HG03196 (cell line): Measurements from ENCODE around the gene PM20D1.
"Not testable (repeated sequence)": the region's sequence is repeated elsewhere in the genome, so short reads cannot be mapped to it uniquely, and the experiment has no call there.

ENCODE experiments used
- ATAC-seq: cut with Tn5 transposase; IDR thresholded peaks from one replicate; pipeline ENCODE4 v1.9.1; 2021; ENCODE audit not compliant: unreplicated experiment

Gene PM20D1

GRCh38 chr1:205843036-205843859 is 6.7 kb downstream of the PM20D1 start:
- no peak for ATAC-seq

- no peak for ATAC-seq
Measured at GRCh38 chr1:205842229-205842628, 7.7 kb downstream of the PM20D1 start.

DNA sequence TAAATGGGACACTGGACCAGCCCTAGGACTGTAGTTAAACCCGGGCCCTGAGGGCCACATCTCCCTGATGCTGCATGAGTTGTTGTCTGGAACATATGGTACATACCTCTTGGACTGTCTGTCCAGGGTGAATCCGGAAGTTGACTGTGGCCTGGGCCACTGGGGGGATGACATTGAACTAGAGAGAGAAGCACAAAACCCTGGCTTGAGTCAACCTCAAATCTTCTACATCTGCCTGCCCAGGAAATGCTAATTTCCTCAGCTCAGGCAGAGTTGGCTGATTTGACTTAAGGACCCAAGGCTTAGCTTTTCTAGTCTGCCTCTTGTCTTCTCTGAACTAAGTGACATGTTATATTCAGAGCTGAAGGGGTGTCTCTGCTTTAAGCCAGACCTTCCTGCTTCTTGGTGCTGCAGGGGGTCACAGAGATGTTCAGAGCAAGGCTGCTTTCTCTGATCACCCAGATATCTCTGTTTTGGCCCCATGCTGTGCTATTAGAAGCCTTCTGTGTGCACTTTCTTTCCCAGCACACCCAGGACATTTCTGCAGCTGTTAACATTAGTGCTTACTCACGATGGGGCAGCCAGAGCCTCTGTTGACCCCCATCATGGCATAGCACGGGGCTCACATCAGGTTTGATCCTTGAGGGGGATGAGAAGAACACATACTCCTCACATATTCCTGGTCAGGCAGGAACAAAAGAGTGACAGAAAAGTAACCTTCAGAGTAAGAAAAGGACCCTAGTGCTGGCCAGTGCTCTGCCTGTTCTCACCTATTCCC is 9.6 kb downstream of the PM20D1 start:
- ATAC-seq = no peak

- ATAC-seq = no peak
Measured at GRCh38 chr1:205837382-205837970, 12.5 kb downstream of the PM20D1 start.

DNA sequence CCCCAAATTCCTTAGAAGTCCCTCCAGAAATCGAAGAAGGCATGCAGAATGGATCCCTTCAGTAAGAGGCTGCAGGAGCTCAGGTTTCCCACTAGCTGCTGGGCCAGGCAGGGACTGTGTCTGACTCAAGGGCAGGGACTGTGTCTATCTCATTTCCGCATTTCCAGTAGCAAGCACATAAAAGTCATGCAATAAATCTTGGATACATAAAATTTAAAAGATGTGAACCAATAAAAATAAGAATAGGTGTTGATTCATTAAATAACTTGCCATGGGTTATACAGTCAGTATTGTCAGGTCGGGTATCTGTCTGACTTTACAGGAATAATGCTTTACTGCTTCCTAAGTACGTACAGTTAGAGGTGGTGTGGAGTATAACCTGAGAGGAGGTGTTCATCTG is 15.2 kb downstream of the PM20D1 start:
- no peak for ATAC-seq

GRCh38 chr1:205832326-205832751 is 17.6 kb downstream of the PM20D1 start:
- ATAC-seq = no peak

DNA sequence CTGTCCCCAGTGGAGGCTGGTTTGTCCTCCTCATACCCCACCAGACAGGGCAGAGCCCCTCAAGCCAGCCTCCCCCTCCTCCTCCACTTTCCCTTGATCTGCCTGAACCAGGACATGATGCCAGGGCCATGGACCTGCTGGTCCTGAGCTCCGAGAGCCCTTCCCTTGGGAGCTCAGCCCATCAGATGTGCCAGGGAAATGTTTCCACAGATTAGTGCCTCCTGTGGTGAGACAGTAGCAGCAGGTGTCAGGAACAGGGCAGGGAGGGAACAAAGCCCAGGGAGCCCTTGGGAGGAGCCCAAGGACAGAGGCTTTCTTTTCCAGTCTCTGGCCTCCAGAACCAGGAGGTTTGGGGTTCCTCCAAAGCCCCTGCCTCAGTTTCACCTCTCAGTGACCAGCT is 22.3 kb downstream of the PM20D1 start:
- ATAC-seq = no peak

DNA sequence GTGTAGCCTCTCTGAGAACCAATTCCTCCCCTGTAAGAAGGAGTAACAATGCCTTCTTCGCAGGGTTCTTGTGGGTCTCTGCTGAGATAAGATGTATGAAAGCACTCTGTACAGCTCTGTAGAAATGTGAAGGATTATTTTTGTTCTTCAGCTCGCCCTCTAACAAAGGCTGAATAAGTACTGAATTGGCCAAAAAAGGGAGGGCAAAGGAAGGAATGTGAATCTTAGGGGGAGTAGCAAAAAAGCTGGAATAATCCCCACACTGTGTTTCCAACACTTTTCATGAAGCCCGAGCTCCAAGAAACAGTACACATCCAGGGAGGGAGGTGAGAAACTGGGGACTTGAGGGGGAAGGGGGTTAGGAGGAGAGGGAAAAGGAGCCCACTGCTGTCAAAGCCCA is 22.9 kb downstream of the PM20D1 start:
- no peak for ATAC-seq

DNA sequence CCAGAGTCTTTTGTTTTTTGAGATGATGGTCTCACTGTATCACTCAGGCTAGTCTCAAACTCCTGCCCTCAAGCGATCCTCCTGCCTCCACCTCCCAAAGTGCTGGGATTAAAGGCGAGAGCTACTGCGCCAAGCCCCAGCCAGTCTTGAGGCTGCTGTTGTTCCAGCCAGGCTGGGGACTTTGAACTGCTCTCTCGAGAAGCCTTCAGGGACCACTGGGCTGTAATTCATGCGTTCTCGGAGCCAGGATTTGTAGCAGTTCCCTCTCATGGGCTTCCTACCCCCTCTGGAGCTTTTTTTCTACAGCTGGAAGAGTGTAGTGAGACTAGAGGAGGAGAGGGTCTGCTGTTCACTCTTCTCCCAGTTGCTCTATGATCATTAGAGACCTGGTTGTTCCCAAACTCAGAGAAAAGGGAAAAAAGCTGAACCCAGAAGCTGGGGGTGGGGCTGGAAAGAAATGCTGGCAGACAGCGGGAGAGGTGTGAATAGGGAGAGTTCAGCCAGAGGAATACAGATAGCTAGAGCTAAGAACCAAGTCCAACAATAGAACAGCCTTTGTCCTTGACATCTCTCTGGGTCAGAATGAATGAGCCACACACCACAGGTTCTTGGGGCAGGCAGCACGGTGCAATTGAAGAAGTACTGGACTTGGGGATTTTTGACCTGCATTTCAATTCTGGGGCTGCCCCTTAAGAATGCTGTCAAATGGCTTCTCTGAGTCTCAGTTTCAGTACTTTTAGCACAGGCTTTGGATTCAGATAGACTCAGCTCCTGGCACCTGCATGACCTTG is 23.7 kb downstream of the PM20D1 start:
- no peak for ATAC-seq

- no peak for ATAC-seq
Measured at GRCh38 chr1:205824180-205824579, 25.8 kb downstream of the PM20D1 start.

DNA sequence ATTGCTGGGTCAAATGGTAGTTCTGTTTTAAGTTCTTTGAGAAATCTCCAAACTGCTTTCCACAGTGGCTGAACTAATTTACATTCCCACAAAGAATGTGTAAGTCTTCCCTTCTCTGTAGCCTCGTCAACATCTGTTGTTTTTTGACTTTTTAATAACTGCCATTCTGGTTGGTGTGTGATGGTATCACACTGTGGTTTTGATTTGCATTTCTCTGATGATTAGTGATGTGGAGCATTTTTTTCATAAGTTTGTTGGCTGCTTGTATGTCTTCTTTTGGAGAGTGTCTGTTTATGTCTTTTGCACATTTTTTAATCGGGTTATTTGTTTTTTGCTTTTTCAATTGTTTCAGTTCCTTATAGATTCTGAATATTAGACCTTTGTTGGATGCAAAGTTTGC is 26.7 kb downstream of the PM20D1 start:
- not testable (repeated sequence) for ATAC-seq

DNA sequence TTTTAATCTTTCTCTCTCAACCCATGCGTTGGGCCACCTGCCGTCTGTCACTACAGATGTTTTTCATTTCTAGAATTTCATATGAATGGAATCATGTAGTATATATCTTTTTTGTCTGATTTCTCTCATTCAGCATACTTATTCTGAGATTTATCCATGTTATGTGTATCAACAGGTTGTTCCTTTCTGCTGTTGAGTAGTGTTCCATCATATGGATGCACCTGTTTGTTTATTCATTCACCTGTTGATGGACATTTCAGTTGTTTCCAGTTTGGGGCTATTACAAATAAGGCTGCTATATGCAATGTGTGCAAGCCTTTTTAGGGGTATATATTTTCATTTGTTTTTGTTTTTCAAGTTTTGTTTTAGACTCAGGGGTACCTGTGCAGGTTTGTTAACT is 27.5 kb downstream of the PM20D1 start:
- ATAC-seq = no peak

GRCh38 chr1:205817988-205818387 is 31.9 kb downstream of the PM20D1 start:
- no peak for ATAC-seq

- no peak for ATAC-seq
Measured at GRCh38 chr1:205817364-205817763, 32.6 kb downstream of the PM20D1 start.

- no peak for ATAC-seq
Measured at GRCh38 chr1:205813755-205814058, 36.2 kb downstream of the PM20D1 start.

DNA sequence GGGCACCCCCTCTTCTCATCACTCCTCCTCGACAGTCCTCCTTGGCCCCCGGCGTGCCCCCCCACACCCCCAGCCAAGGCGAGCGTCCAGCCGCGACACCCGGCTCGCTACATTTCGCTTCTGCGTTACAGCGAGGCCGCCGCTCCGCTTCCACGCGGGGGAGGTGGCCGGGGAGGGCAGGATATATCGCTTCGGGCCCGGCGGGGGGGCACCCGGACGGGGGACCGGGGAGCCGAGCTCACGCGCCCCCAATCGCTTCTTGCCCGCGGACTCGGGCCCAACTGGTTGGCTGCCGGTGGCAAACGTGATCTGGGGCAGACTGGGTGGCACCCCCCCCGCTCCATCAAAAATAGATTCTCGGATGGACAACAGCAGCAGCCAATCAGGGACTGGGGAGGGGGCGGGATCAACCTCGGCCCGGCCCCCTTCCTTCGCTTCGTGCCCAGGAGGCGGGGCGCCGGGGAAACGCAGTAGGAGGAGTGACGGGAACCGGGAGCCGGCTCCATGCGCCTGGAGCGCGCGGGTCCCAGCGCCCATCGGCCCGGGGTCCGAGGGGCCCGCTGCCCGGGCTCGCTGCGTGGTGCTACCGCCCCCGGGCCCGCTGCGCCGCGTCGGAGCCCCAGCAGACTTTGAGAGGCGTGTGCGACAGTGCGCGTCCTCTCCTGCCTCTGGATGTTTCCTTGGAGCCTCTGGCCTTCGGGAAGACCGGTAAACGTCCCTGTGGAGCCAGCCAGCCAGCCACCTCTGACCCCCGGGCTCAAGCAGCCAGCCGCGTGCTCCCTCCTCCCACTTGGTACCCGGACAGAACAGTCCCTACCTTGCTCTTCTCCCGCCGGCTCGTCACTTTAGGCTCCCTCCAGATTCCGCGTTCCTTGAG is 36.8 kb downstream of the PM20D1 start, which contains the start of gene SLC41A1:
TSS of gene SLC41A1 (minus strand) at position 321 of the 877 bp plus-strand sequence. CDS start 2,757 bp downstream, outside the sequence.
- ATAC-seq = peak; percentile 78

DNA sequence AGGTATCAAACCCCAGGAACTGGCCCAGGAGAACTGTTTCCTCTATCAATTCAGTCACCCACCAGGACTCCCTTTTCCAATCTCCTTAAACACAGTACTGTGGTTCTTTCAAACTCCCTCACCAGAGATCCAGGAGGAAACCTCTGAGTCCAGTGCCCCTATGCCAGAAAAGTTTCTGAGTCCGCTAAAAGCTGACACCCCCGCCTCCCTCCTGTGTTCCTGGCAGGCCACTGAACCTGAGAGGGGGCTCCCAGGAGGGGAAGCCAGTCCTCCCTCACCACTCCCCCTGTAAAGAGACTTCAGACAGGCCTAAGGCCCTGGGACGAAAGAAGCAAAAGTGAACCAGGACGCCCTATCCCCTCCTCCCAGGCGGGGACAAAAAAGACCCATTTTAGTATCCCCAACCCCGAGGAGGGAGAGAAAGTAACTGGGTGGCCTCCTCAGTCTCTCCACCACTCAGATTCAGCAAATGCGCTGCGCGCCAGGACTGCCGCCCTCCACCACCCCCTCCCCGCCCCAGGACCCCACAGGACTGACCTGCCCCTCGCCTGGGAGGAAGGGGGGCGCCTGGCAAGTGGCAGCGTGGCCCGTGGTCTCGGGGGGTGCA is 37.6 kb downstream of the PM20D1 start:
- no peak for ATAC-seq

GRCh38 chr1:205811660-205812059 is 38.3 kb downstream of the PM20D1 start:
- ATAC-seq = no peak

GRCh38 chr1:205810448-205811157 is 39.3 kb downstream of the PM20D1 start:
- ATAC-seq = no peak
